ENCODE data around the gene SPOCK2.

The SPOCK2 gene

GRCh38 chr10:72011016-72011415, 77.3 kb downstream of the SPOCK2 start:
- TF ChIP-seq GATA1 (IDR thresholded peaks at IDR 0.05; ENCODE audit: low read depth, low read length): no peak
- no peak for TF ChIP-seq POLR2A (IDR thresholded peaks at IDR 0.05; ENCODE audit: low read length)
- no peak for DNase-seq

GRCh38 chr10:72010234-72010973, 77.9 kb downstream of the SPOCK2 start:
- DNase-seq: no peak
- TF ChIP-seq POLR2A (IDR thresholded peaks at IDR 0.05; ENCODE audit: low read length) (no peak), GATA1 (IDR thresholded peaks at IDR 0.05; ENCODE audit: low read depth, low read length) (no peak)

GRCh38 chr10:72009425-72010081, 78.8 kb downstream of the SPOCK2 start:
- no peak for DNase-seq
- TF ChIP-seq GATA1 (IDR thresholded peaks at IDR 0.05; ENCODE audit: low read depth, low read length): no peak
- no peak for TF ChIP-seq POLR2A (IDR thresholded peaks at IDR 0.05; ENCODE audit: low read length)

GRCh38 chr10:72009051-72009424, 79.3 kb downstream of the SPOCK2 start:
- TF ChIP-seq POLR2A (IDR thresholded peaks at IDR 0.05; ENCODE audit: low read length) (no peak), GATA1 (IDR thresholded peaks at IDR 0.05; ENCODE audit: low read depth, low read length) (no peak)
- no peak for DNase-seq

Measured in erythroblast (primary cell).